Lung (tissue), 12 donors: Measurements from ENCODE around the gene TRANK1. TPM values are rescaled to one million over a fixed set of nuclear protein-coding genes. Genes with fewer than 3 reads are reported as not detected.

Experiments
- ATAC-seq: fragments of 200-7000 bp; cut with Tn5 transposase; one replicate; pipeline ENCODE4 v1.9.1; 2020; ENCODE audit warnings: moderate number of reproducible peaks; ENCODE audit not compliant: insufficient read depth, low FRiP score
- DNase-seq, 3 donors: peaks; one replicate each; pipeline ENCODE4 v3.0.0-alpha.2; 2013 to 2017
- H3K27ac ChIP-seq, 2 donors: one replicate each; pipeline ENCODE4 v1.5.1; 2013; ENCODE audit warnings: mild to moderate bottlenecking in 2 of 2, moderate library complexity in 2 of 2, control low read depth in 1 of 2, inconsistent platforms in 1 of 2, low read depth in 1 of 2, low read length in 1 of 2
- H3K27me3 ChIP-seq, 3 donors: one replicate each; pipeline ENCODE4 v1.5.1; 2013; ENCODE audit warnings: low read length in 2 of 3; ENCODE audit not compliant: control insufficient read depth in 3 of 3, insufficient read depth in 3 of 3
- H3K36me3 ChIP-seq, 4 donors: one replicate each; pipeline ENCODE4 v1.5.1; 2013; ENCODE audit warnings: low read length in 4 of 4, mild to moderate bottlenecking in 1 of 4, moderate library complexity in 1 of 4; ENCODE audit not compliant: control insufficient read depth in 4 of 4, insufficient read depth in 4 of 4
- H3K4me1 ChIP-seq, 5 donors: one replicate each; pipeline ENCODE4 v1.5.1; 2013; ENCODE audit warnings: low read length in 5 of 5, mild to moderate bottlenecking in 2 of 5, moderate library complexity in 1 of 5; ENCODE audit not compliant: control insufficient read depth in 5 of 5, insufficient read depth in 5 of 5
- H3K4me3 ChIP-seq: one replicate; pipeline ENCODE4 v1.5.1; 2013; ENCODE audit warnings: mild to moderate bottlenecking, control low read depth, moderate library complexity
- H3K9ac ChIP-seq, 2 donors: one replicate each; pipeline ENCODE4 v1.5.1; 2013; ENCODE audit warnings: low read length in 2 of 2, control low read depth in 1 of 2; ENCODE audit not compliant: insufficient read depth in 1 of 2
- H3K9me3 ChIP-seq, 4 donors: one replicate each; pipeline ENCODE4 v1.5.1; 2013; ENCODE audit warnings: low read length in 3 of 4, mild to moderate bottlenecking in 1 of 4, moderate library complexity in 1 of 4; ENCODE audit not compliant: control insufficient read depth in 4 of 4, insufficient read depth in 3 of 4
- CTCF ChIP-seq: IDR thresholded peaks from 2 replicates; pipeline ENCODE4 v1.5.1; 2012; ENCODE audit warnings: mild to moderate bottlenecking; ENCODE audit errors: control extremely low read depth, extremely low read depth
- WGBS, 2 donors: extraction: QIAGEN DNeasy Blood & Tissue Kit; methylation state at CpG; one replicate each; pipeline ENCODE4 v1.1.7; 2013; 5-methylcytosine and 5-hydroxymethylcytosine counted together
- polyA plus RNA-seq, 2 donors: library from polyadenylated mRNA; stranded (reverse); fragments of 200-250 nt; gene quantifications; one replicate each; pipeline ENCODE4 v1.2.1, GENCODE V29; 2013
- total RNA-seq, 2 donors: library from RNA; depleted of rRNA in 1 of 2; stranded (reverse); fragments of >200 nt in 1 of 2; gene quantifications; one replicate each; pipeline ENCODE4 v1.2.1, GENCODE V29; 2014 to 2021
- donor health status: control.
- donor health status: control.
- donor health status: Bipolar disorder and iron deficiency.
- donor health status: healthy.
- donor health status: DM: yes; HTN: yes; CAD: no.

TRANK1 gene
- total and polyA plus RNA-seq, 4 donors, result 4.3 to 34.3 (median 15.1) TPM

GRCh38 chr3:36901588-36901987 lies 43.3 kb downstream of the TRANK1 start:
- no peak for TF ChIP-seq CTCF
- DNase-seq, result no peak
- 95 to 96% methylated on average over 4 of the region's 4 CpGs for WGBS, 2 donors
- H3K9me3 ChIP-seq, result no peaks in the 10 kb centered on the region
- H3K27me3 ChIP-seq, result no peaks in the 10 kb centered on the region
- no peak overlapping the region for H3K27ac ChIP-seq
- peaks cover 0 to 15% (median 0%) of the 10 kb centered on the region in 5 donors for H3K4me1 ChIP-seq
- peaks cover 6 to 12% (median 11%) of the 10 kb centered on the region in 4 donors for H3K36me3 ChIP-seq
- no peak overlapping the region for H3K4me3 ChIP-seq
- ATAC-seq, result no peak
- no peak overlapping the region for H3K9ac ChIP-seq

GRCh38 chr3:36900474-36901443 lies 44.1 kb downstream of the TRANK1 start:
- TF ChIP-seq CTCF, result no peak
- Histone ChIP-seq H3K4me3 (no peak overlapping the region), H3K36me3 (peaks cover 6 to 12% (median 11%) of the 10 kb centered on the region in 4 donors), H3K27ac (no peak overlapping the region), H3K9ac (no peak overlapping the region), H3K27me3 (no peaks in the 10 kb centered on the region), H3K4me1 (peaks cover 0 to 10% (median 0%) of the 10 kb centered on the region in 5 donors), H3K9me3 (no peaks in the 10 kb centered on the region)
- DNase-seq, result no peak
- no peak for ATAC-seq
- WGBS, 2 donors, result 78 to 86% methylated on average over 8 of the region's 8 CpGs

- Histone ChIP-seq H3K36me3 (peaks cover 6 to 19% (median 8%) of the 10 kb centered on the region in 4 donors), H3K4me3 (no peak overlapping the region), H3K9ac (no peak overlapping the region), H3K27me3 (no peaks in the 10 kb centered on the region), H3K4me1 (peaks cover 2 to 31% (median 7%) of the 10 kb centered on the region in 5 donors), H3K9me3 (no peaks in the 10 kb centered on the region), H3K27ac (no peak overlapping the region)
- DNase-seq (no peak), ATAC-seq (no peak)
- WGBS, 2 donors, result 78% methylated on average over 3 of the region's 3 CpGs
- TF ChIP-seq CTCF, result no peak
Observed at GRCh38 chr3:36895496-36896409, 49.1 kb downstream of the TRANK1 start.
